ENCODE results near the gene FBXW2.
A peak's percentile ranks its signal among the peaks of the same experiment; 100 is the strongest.

FBXW2 gene

DNA sequence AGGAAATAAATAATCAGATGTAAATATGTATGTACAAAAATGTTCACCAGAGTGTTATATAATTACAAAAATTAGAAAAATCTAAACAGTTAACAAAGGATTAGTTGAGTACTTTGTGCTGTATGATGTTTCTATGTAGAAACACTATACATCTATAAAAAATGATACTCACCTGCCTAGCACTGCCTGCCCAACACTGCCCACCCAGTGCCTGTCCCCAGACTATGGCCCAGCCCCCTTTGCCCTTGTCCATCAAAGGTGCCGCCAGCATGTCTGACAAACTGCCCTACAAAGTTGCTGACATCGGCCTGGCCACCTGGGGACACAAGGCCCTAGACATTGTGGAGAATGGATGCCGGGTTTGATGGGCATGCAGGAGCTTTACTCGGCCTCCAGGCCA, 72.8 kb downstream of the FBXW2 start:
- Histone ChIP-seq H3K9ac (ENCODE audit: insufficient read length) (no peak overlapping the region), H3K27ac (no peak overlapping the region), H3K4me3 (no peak overlapping the region), H3K36me3 (ENCODE audit: insufficient read depth, low read length) (no peaks in the 10 kb centered on the region), H3K9me3 (ENCODE audit: low read depth, low read length) (no peaks in the 10 kb centered on the region)
- no peak for TF ChIP-seq FOXP2 (optimal IDR thresholded peaks at IDR 0.05; ENCODE audit: control extremely low read depth, extremely low read length, insufficient read depth)
- no peak for DNase-seq (ENCODE audit: low read depth, low spot score)

DNA sequence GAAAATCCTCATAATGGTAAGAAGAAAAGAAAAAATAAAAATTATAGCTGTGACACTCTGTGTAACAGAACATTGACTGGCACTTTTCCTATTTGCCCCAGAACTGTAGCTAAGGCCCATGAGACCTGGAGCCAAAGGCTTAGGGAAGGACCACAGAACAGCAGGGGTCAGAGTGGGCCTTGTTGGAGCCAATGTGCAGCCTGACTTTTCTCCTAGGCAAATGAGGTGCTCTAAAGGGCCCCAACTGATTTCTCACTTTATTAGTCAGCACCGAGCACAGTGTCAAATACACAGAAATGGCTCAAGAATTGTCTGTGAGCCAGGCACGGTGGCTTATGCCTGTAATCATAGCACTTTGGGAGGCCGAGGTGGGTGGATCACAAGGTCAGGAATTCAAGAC, 74.9 kb downstream of the FBXW2 start:
- no peak overlapping the region for H3K4me3 ChIP-seq
- no peaks in the 10 kb centered on the region for H3K9me3 ChIP-seq (ENCODE audit: low read depth, low read length)
- no peak overlapping the region for H3K27ac ChIP-seq
- H3K9ac ChIP-seq (ENCODE audit: insufficient read length): no peak overlapping the region
- no peak for TF ChIP-seq EZH2 (IDR thresholded peaks at IDR 0.05)
- DNase-seq (ENCODE audit: low read depth, low spot score): no peak
- no peaks in the 10 kb centered on the region for H3K36me3 ChIP-seq (ENCODE audit: insufficient read depth, low read length)

DNA sequence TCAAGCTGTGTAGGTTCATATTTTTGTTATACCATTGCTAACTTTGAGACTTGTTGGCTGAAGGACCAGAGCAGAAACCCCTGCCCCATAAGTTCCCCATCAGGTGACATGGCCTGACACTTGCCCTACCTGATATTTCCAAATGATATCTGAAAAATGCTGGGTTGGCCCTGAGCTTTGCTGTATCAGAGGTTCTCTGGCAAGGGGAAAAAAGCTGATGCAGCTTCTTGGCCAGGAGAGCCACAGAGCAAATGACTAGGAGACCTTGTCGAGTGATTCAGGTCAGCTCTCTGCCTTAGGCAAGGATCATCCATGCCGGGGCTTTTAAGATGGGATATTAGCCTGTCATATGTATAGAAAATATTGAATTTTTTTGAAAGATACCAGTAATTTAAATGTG, 76.0 kb downstream of the FBXW2 start:
- no peak for DNase-seq (ENCODE audit: low read depth, low spot score)
- no peak for TF ChIP-seq POLR2AphosphoS5 (IDR thresholded peaks at IDR 0.05; ENCODE audit: borderline replicate concordance, low read depth, low read length)
- TF ChIP-seq EZH2 (IDR thresholded peaks at IDR 0.05): no peak
- TF ChIP-seq FOXP2 (optimal IDR thresholded peaks at IDR 0.05; ENCODE audit: control extremely low read depth, extremely low read length, insufficient read depth): no peak
- H3K9ac ChIP-seq (ENCODE audit: insufficient read length): no peak overlapping the region
- H3K36me3 ChIP-seq (ENCODE audit: insufficient read depth, low read length): no peaks in the 10 kb centered on the region
- H3K27ac ChIP-seq: no peak overlapping the region
- no peaks in the 10 kb centered on the region for H3K9me3 ChIP-seq (ENCODE audit: low read depth, low read length)
- H3K4me3 ChIP-seq: no peak overlapping the region

DNA sequence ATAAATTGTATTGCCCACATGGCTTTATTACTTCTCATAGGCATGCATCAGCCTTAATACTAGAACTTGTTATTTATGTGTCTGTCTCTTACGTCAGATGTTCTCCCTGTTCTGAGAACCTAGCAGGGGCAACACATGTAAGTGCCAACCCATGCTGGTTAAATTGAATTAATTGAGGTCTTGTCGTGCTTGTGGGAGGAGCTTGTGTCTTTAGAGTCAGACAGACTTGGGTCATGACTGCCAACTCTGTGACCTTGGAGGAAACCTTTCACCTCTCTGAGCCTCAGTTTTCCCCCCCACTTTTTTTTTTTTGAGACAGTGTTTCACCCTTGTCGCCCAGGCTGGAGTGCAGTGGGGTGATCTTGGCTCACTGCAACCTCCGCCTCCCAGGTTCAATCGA, 76.7 kb downstream of the FBXW2 start:
- Histone ChIP-seq H3K27ac (0 out of 2 replicates have a peak overlapping the region, but pooled peaks have one; percentile 4), H3K36me3 (ENCODE audit: insufficient read depth, low read length) (no peaks in the 10 kb centered on the region), H3K9me3 (ENCODE audit: low read depth, low read length) (no peaks in the 10 kb centered on the region), H3K4me3 (no peak overlapping the region), H3K9ac (ENCODE audit: insufficient read length) (no peak overlapping the region)
- no peak for DNase-seq (ENCODE audit: low read depth, low spot score)
- TF ChIP-seq EZH2 (IDR thresholded peaks at IDR 0.05) (no peak), POLR2AphosphoS5 (IDR thresholded peaks at IDR 0.05; ENCODE audit: borderline replicate concordance, low read depth, low read length) (no peak), FOXP2 (optimal IDR thresholded peaks at IDR 0.05; ENCODE audit: control extremely low read depth, extremely low read length, insufficient read depth) (no peak)

DNA sequence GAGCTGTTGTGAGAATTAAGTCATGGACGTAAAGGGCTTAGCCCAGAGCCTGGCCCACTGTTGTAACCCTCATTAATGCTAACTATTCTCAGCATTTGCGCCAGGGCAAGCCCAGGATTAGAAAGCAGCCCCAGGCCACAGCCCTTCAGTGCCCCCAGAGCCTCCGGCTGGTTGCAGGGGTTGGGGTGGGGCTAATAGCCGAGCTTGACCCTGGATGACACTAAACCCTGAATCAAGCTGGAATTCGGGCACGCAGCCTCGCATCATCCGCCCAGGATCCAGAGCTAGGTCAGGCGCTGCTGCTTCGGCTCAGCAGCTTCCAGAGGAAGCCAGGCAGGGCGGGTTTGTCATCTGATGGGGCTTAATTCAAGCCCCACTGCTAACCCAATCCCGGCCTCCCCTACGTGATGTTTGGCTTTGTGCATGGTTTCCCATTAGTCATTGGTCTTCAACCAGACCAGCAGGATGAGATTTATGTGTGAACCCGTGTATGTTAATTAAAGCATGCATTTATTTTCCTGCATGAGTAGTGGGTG, 77.8 kb downstream of the FBXW2 start:
- TF ChIP-seq EZH2 (IDR thresholded peaks at IDR 0.05): no peak
- no peak for TF ChIP-seq FOXP2 (optimal IDR thresholded peaks at IDR 0.05; ENCODE audit: control extremely low read depth, extremely low read length, insufficient read depth)
- no peak for TF ChIP-seq POLR2AphosphoS5 (IDR thresholded peaks at IDR 0.05; ENCODE audit: borderline replicate concordance, low read depth, low read length)
- Histone ChIP-seq H3K27ac (no peak overlapping the region), H3K4me3 (no peak overlapping the region), H3K36me3 (ENCODE audit: insufficient read depth, low read length) (no peaks in the 10 kb centered on the region), H3K9ac (ENCODE audit: insufficient read length) (no peak overlapping the region), H3K9me3 (ENCODE audit: low read depth, low read length) (no peaks in the 10 kb centered on the region)
- no peak for DNase-seq (ENCODE audit: low read depth, low spot score)

DNA sequence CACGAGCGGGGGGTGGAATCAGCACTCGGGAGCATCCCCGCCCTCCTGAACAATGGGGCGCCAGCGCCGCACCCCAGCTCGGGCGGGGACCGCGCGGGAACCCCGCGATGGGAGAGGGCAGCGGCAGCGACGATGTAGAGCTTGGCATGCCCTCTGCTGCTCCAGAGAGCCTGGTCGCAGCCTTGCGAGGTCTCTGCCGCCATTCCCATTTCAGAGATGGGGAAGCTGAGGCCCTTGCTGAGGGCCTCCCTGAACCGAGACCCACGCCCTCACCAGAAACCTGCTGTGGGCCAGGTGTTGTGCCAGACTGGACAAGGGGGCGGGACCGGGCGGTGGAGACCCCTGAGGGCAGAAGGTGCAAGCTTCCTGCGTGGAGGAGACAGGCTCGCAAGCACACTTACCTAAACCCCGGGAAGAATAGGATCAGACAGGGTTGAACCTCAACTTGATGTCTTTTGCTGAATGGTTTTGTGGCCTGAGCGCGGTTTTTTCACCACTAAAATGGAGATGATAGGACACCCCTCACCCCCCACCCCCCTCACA, 78.3 kb downstream of the FBXW2 start:
- Histone ChIP-seq H3K9ac (ENCODE audit: insufficient read length) (peak overlapping the region; percentile 85), H3K36me3 (ENCODE audit: insufficient read depth, low read length) (no peaks in the 10 kb centered on the region), H3K27ac (no peak overlapping the region), H3K9me3 (ENCODE audit: low read depth, low read length) (no peaks in the 10 kb centered on the region), H3K4me3 (peak overlapping the region; percentile 79)
- no peak for DNase-seq (ENCODE audit: low read depth, low spot score)
- TF ChIP-seq FOXP2 (optimal IDR thresholded peaks at IDR 0.05; ENCODE audit: control extremely low read depth, extremely low read length, insufficient read depth): no peak
- TF ChIP-seq POLR2AphosphoS5 (IDR thresholded peaks at IDR 0.05; ENCODE audit: borderline replicate concordance, low read depth, low read length): no peak
- no peak for TF ChIP-seq EZH2 (IDR thresholded peaks at IDR 0.05)

DNA sequence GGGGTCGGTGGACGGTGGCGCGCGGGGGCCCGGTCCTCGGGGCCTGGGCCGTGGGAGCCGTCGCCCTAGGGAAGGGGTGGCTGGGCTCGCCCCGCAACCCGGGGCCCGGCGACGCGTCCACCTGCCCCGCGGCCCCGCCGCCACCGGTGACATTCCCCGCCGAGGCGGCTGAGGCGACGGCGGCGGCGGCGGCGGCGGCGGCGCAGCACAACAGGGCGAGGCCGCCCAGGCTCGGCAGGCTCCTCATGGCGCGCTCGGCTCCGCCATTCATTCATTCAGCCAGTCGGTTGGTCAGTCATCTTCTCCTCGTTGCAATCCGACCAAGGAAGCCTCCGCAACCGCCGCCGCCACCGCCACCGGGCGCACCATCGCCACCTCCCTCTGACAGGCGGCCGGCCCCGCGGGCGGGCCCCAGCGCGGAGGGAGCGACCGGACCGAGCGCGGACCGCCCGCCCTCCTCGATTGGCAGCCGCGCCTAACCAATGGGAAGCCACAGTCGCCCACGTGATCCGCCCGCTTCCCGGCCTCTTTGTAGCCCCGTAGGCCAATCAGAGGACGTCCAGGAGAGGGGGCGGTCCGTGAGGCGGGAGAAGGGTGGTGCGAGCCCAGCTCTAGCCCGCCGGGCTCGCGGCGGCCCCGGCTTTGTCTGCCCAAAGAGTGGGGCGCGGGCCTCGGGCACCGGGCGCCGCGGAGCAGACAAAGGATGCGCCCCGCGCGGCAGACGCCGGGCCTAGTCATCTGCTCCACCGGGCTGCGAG, 78.9 kb downstream of the FBXW2 start, which contains the start of gene MEGF9:
MEGF9 (minus strand) TSS at position 383 of the 758 bp plus-strand sequence; CDS start at position 271, 112 bp downstream.
- Histone ChIP-seq H3K36me3 (ENCODE audit: insufficient read depth, low read length) (no peaks in the 10 kb centered on the region), H3K27ac (no peak within 1 kb of the TSS), H3K9ac (ENCODE audit: insufficient read length) (peak within 1 kb of the TSS; percentile 85), H3K9me3 (ENCODE audit: low read depth, low read length) (no peaks in the 10 kb centered on the region), H3K4me3 (peak within 1 kb of the TSS; percentile 79)
- DNase-seq (ENCODE audit: low read depth, low spot score): peak; percentile 60
- peak; percentile 90 for TF ChIP-seq POLR2AphosphoS5 (IDR thresholded peaks at IDR 0.05; ENCODE audit: borderline replicate concordance, low read depth, low read length)
- no peak for TF ChIP-seq EZH2 (IDR thresholded peaks at IDR 0.05)

DNA sequence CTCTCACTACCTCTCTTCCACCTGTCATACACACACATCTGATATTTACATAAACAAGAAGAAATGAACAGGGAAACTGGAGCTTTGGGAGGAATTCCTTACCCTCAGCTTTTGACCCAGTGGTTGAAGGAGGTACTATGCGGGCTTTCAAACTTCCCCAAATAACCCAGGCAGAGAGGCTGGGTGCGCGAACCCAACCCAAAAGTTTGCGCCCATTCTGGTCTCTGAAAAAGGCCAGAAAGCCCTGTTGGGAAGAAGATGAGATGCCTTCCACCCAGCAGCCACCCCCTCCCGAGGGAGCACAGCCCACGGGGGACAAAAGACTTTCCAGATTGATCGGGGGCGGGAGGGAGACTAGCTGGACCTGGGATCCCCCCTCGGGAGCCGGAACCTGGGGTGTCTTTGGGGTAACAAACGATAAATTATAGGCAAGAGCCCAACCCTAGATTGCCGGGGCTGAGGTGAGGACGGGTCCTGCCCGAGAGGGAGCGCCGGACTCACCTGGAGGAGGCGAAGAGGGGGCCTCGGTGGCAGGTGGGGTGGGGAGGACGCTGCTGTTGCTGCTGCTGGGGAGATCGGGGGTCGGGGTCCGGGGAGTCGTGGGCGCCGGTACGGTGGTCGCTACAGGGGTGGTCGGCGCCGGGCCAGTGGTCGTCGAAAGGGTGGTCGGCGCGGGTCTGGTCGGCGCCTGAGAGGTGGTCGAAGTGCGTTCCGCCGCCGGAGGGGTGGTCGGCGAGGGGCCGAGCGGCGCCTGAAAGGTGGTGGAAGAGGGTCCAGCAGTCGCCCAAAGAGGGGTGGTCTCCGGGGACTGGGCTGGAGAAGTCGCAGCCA, 79.7 kb downstream of the FBXW2 start:
- Histone ChIP-seq H3K27ac (no peak overlapping the region), H3K9me3 (ENCODE audit: low read depth, low read length) (no peaks in the 10 kb centered on the region), H3K9ac (ENCODE audit: insufficient read length) (peak overlapping the region; percentile 81), H3K4me3 (peak overlapping the region; percentile 79), H3K36me3 (ENCODE audit: insufficient read depth, low read length) (no peaks in the 10 kb centered on the region)
- DNase-seq (ENCODE audit: low read depth, low spot score): no peak
- TF ChIP-seq POLR2AphosphoS5 (IDR thresholded peaks at IDR 0.05; ENCODE audit: borderline replicate concordance, low read depth, low read length) (no peak), FOXP2 (optimal IDR thresholded peaks at IDR 0.05; ENCODE audit: control extremely low read depth, extremely low read length, insufficient read depth) (no peak), EZH2 (IDR thresholded peaks at IDR 0.05) (no peak)
